ENCODE data around the gene ETFRF1.

GRCh38 chr12:25151476-25151875, 43.6 kb upstream of the ETFRF1 start:
- TF ChIP-seq, protein P1, sequence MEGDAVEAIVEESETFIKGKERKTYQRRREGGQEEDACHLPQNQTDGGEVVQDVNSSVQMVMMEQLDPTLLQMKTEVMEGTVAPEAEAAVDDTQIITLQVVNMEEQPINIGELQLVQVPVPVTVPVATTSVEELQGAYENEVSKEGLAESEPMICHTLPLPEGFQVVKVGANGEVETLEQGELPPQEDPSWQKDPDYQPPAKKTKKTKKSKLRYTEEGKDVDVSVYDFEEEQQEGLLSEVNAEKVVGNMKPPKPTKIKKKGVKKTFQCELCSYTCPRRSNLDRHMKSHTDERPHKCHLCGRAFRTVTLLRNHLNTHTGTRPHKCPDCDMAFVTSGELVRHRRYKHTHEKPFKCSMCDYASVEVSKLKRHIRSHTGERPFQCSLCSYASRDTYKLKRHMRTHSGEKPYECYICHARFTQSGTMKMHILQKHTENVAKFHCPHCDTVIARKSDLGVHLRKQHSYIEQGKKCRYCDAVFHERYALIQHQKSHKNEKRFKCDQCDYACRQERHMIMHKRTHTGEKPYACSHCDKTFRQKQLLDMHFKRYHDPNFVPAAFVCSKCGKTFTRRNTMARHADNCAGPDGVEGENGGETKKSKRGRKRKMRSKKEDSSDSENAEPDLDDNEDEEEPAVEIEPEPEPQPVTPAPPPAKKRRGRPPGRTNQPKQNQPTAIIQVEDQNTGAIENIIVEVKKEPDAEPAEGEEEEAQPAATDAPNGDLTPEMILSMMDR (IDR thresholded peaks at IDR 0.05) = no peak
- no peak for TF ChIP-seq POLR2AphosphoS5 (IDR thresholded peaks at IDR 0.05)
- no peak for TF ChIP-seq POLR2A (IDR thresholded peaks at IDR 0.05)
